ENCODE results near the gene MTAP.

The MTAP gene

GRCh38 chr9:21806644-21807043 lies 4.2 kb downstream of the MTAP start:
- no peak for DNase-seq

- DNase-seq: no peak
Measured at GRCh38 chr9:21810388-21810787, 8.0 kb downstream of the MTAP start.

- no peak for DNase-seq
Measured at GRCh38 chr9:21810881-21811280, 8.4 kb downstream of the MTAP start.

GRCh38 chr9:21811914-21812313 lies 9.5 kb downstream of the MTAP start:
- DNase-seq: no peak

GRCh38 chr9:21812415-21812814 lies 10.0 kb downstream of the MTAP start:
- no peak for DNase-seq

GRCh38 chr9:21812946-21813568 lies 10.6 kb downstream of the MTAP start:
- peak; percentile 23 for DNase-seq

- peak; percentile 56 for DNase-seq
Measured at GRCh38 chr9:21813575-21814473, 11.4 kb downstream of the MTAP start.

- DNase-seq: no peak
Measured at GRCh38 chr9:21815643-21816042, 13.2 kb downstream of the MTAP start.

GRCh38 chr9:21817176-21817575 lies 14.7 kb downstream of the MTAP start:
- no peak for DNase-seq

- no peak for DNase-seq
Measured at GRCh38 chr9:21825637-21826036, 23.2 kb downstream of the MTAP start.

GRCh38 chr9:21828853-21829410 lies 26.5 kb downstream of the MTAP start:
- DNase-seq: no peak

GRCh38 chr9:21830589-21830988 lies 28.2 kb downstream of the MTAP start:
- peak; percentile 40 for DNase-seq

GRCh38 chr9:21831841-21832509 lies 29.5 kb downstream of the MTAP start:
- no peak for DNase-seq

- DNase-seq: peak; percentile 32
Measured at GRCh38 chr9:21833090-21833801, 30.8 kb downstream of the MTAP start.

GRCh38 chr9:21835121-21835520 lies 32.7 kb downstream of the MTAP start:
- DNase-seq: no peak

- DNase-seq: peak; percentile 60
Measured at GRCh38 chr9:21836437-21837161, 34.2 kb downstream of the MTAP start.

- peak; percentile 94 for DNase-seq
Measured at GRCh38 chr9:21837501-21837900, 35.1 kb downstream of the MTAP start.

- no peak for DNase-seq
Measured at GRCh38 chr9:21840647-21841046, 38.2 kb downstream of the MTAP start.

- DNase-seq: no peak
Measured at GRCh38 chr9:21841133-21841532, 38.7 kb downstream of the MTAP start.

- no peak for DNase-seq
Measured at GRCh38 chr9:21848615-21849014, 46.2 kb downstream of the MTAP start.

- no peak for DNase-seq
Measured at GRCh38 chr9:21852754-21853153, 50.3 kb downstream of the MTAP start.

- DNase-seq: no peak
Measured at GRCh38 chr9:21853414-21853813, 51.0 kb downstream of the MTAP start.
